Measurements from ENCODE around the gene RPTOR. TPM values are rescaled to one million over a fixed set of nuclear protein-coding genes. Genes with fewer than 3 reads are reported as not detected.

RPTOR gene
- total RNA-seq, 2 experiments from 2014 or later, result 88.9 to 91.8 TPM

- POLR2A ChIA-PET, result interaction anchor here (0.6 to 2.6 kb wide), 5 partner anchors 8 to 410 kb away, joined by 3 to 13 read pairs (median 3); no protein-coding TSS in a partner anchor
- DNase-seq, result no peak
- Mint-ChIP-seq H3K27me3 (no peaks in the 10 kb centered on the region), H3K4me3 (no peak overlapping the region), H3K27ac (no peak overlapping the region), H3K4me1 (peaks cover 46% of the 10 kb centered on the region), H3K9me3 (no peaks in the 10 kb centered on the region), H3K36me3 (ENCODE audit: low read depth) (peaks cover 65% of the 10 kb centered on the region)
- CTCF ChIA-PET, result interaction anchor here (1.1 to 1.7 kb wide), 2 partner anchors 12 to 15 kb away, joined by 3 read pairs; no protein-coding TSS in a partner anchor
Observed at GRCh38 chr17:80881306-80881705, 336.7 kb downstream of the RPTOR start.

GRCh38 chr17:80882323-80882722 lies 337.7 kb downstream of the RPTOR start:
- DNase-seq, result no peak
- H3K4me1 Mint-ChIP-seq, result peaks cover 45% of the 10 kb centered on the region
- peaks cover 65% of the 10 kb centered on the region for H3K36me3 Mint-ChIP-seq (ENCODE audit: low read depth)
- no peak overlapping the region for H3K4me3 Mint-ChIP-seq
- H3K27me3 Mint-ChIP-seq, result no peaks in the 10 kb centered on the region
- ChIA-PET CTCF (interaction anchor here (1.7 kb wide), 1 partner anchor 16 kb away, joined by 3 read pairs; no protein-coding TSS in a partner anchor), POLR2A (interaction anchor here (1.0 kb wide), 1 partner anchor 49 kb away, joined by 3 read pairs; no protein-coding TSS in a partner anchor)
- H3K27ac Mint-ChIP-seq, result no peak overlapping the region
- no peaks in the 10 kb centered on the region for H3K9me3 Mint-ChIP-seq

GRCh38 chr17:80882926-80883685 lies 338.5 kb downstream of the RPTOR start:
- ChIA-PET CTCF (interaction anchor here (1.7 kb wide), 1 partner anchor 17 kb away, joined by 3 read pairs; no protein-coding TSS in a partner anchor), POLR2A (interaction anchor here (1.0 kb wide), 1 partner anchor 62 kb away, joined by 3 read pairs; no protein-coding TSS in a partner anchor)
- peak overlapping the region; percentile 2 for H3K27ac Mint-ChIP-seq
- peaks cover 66% of the 10 kb centered on the region for H3K36me3 Mint-ChIP-seq (ENCODE audit: low read depth)
- H3K27me3 Mint-ChIP-seq, result no peaks in the 10 kb centered on the region
- no peak overlapping the region for H3K4me3 Mint-ChIP-seq
- DNase-seq, result no peak
- no peaks in the 10 kb centered on the region for H3K9me3 Mint-ChIP-seq
- H3K4me1 Mint-ChIP-seq, result peaks cover 37% of the 10 kb centered on the region

GRCh38 chr17:80883831-80884735 lies 339.4 kb downstream of the RPTOR start:
- CTCF ChIA-PET, result no interaction called here
- peaks cover 37% of the 10 kb centered on the region for H3K4me1 Mint-ChIP-seq
- H3K36me3 Mint-ChIP-seq (ENCODE audit: low read depth), result peaks cover 75% of the 10 kb centered on the region
- no peak overlapping the region for H3K27ac Mint-ChIP-seq
- H3K27me3 Mint-ChIP-seq, result no peaks in the 10 kb centered on the region
- no peak for DNase-seq
- POLR2A ChIA-PET, result interaction anchor here (1.0 kb wide), 1 partner anchor 63 kb away, joined by 3 read pairs; no protein-coding TSS in a partner anchor
- no peaks in the 10 kb centered on the region for H3K9me3 Mint-ChIP-seq
- no peak overlapping the region for H3K4me3 Mint-ChIP-seq

- no peak for DNase-seq
- ChIA-PET POLR2A (no interaction called here), CTCF (no interaction called here)
- no peak overlapping the region for H3K4me3 Mint-ChIP-seq
- H3K27me3 Mint-ChIP-seq, result no peaks in the 10 kb centered on the region
- H3K27ac Mint-ChIP-seq, result no peak overlapping the region
- H3K36me3 Mint-ChIP-seq (ENCODE audit: low read depth), result peaks cover 80% of the 10 kb centered on the region
- H3K4me1 Mint-ChIP-seq, result peaks cover 37% of the 10 kb centered on the region
- no peaks in the 10 kb centered on the region for H3K9me3 Mint-ChIP-seq
Observed at GRCh38 chr17:80884811-80885210, 340.2 kb downstream of the RPTOR start.

- no peak for DNase-seq
- Mint-ChIP-seq H3K9me3 (no peaks in the 10 kb centered on the region), H3K4me1 (peaks cover 43% of the 10 kb centered on the region), H3K36me3 (ENCODE audit: low read depth) (peaks cover 84% of the 10 kb centered on the region), H3K27me3 (no peaks in the 10 kb centered on the region), H3K4me3 (no peak overlapping the region), H3K27ac (peak overlapping the region; percentile 44)
- ChIA-PET CTCF (no interaction called here), POLR2A (interaction anchor here (8.4 kb wide), 1 partner anchor 8 kb away, joined by 120 read pairs; no protein-coding TSS in a partner anchor)
Observed at GRCh38 chr17:80885947-80886582, 341.4 kb downstream of the RPTOR start.

- ChIA-PET CTCF (no interaction called here), POLR2A (interaction anchor here (0.9 to 8.4 kb wide), 2 partner anchors 9 to 156 kb away, joined by 3 to 120 read pairs; no protein-coding TSS in a partner anchor)
- Mint-ChIP-seq H3K4me1 (peaks cover 47% of the 10 kb centered on the region), H3K9me3 (no peaks in the 10 kb centered on the region), H3K27ac (peak overlapping the region; percentile 40), H3K27me3 (no peaks in the 10 kb centered on the region), H3K4me3 (no peak overlapping the region), H3K36me3 (ENCODE audit: low read depth) (peaks cover 85% of the 10 kb centered on the region)
- no peak for DNase-seq
Observed at GRCh38 chr17:80886641-80887573, 342.3 kb downstream of the RPTOR start.

- H3K4me3 Mint-ChIP-seq, result no peak overlapping the region
- H3K27ac Mint-ChIP-seq, result no peak overlapping the region
- H3K36me3 Mint-ChIP-seq (ENCODE audit: low read depth), result peaks cover 85% of the 10 kb centered on the region
- POLR2A ChIA-PET, result interaction anchor here (0.9 to 8.6 kb wide), 5 partner anchors 10 to 157 kb away, joined by 3 to 135 read pairs (median 37); no protein-coding TSS in a partner anchor
- peaks cover 54% of the 10 kb centered on the region for H3K4me1 Mint-ChIP-seq
- H3K9me3 Mint-ChIP-seq, result no peaks in the 10 kb centered on the region
- no peak for DNase-seq
- H3K27me3 Mint-ChIP-seq, result no peaks in the 10 kb centered on the region
- CTCF ChIA-PET, result interaction anchor here (0.7 kb wide), 1 partner anchor 312 kb away, joined by 3 read pairs; no protein-coding TSS in a partner anchor
Observed at GRCh38 chr17:80887639-80888175, 343.1 kb downstream of the RPTOR start.

- DNase-seq, result no peak
- H3K27me3 Mint-ChIP-seq, result no peaks in the 10 kb centered on the region
- no peaks in the 10 kb centered on the region for H3K9me3 Mint-ChIP-seq
- peaks cover 62% of the 10 kb centered on the region for H3K4me1 Mint-ChIP-seq
- POLR2A ChIA-PET, result interaction anchor here (0.8 to 8.6 kb wide), 19 partner anchors 8 to 462 kb away, joined by 3 to 135 read pairs (median 7); no protein-coding TSS in a partner anchor
- peak overlapping the region; percentile 73 for H3K4me3 Mint-ChIP-seq
- CTCF ChIA-PET, result interaction anchor here (0.7 to 1.5 kb wide), 3 partner anchors 11 to 313 kb away, joined by 3 to 7 read pairs (median 3); no protein-coding TSS in a partner anchor
- H3K27ac Mint-ChIP-seq, result peak overlapping the region; percentile 87
- peaks cover 86% of the 10 kb centered on the region for H3K36me3 Mint-ChIP-seq (ENCODE audit: low read depth)
Observed at GRCh38 chr17:80888276-80889160, 343.9 kb downstream of the RPTOR start.

GRCh38 chr17:80889231-80890195 lies 344.9 kb downstream of the RPTOR start:
- peak; percentile 74 for DNase-seq
- Mint-ChIP-seq H3K27ac (peak overlapping the region; percentile 100), H3K4me1 (peaks cover 72% of the 10 kb centered on the region), H3K9me3 (no peaks in the 10 kb centered on the region), H3K27me3 (no peaks in the 10 kb centered on the region), H3K36me3 (ENCODE audit: low read depth) (peaks cover 87% of the 10 kb centered on the region), H3K4me3 (peak overlapping the region; percentile 94)
- ChIA-PET CTCF (interaction anchor here (0.7 to 1.6 kb wide), 4 partner anchors 10 to 56 kb away, joined by 3 to 7 read pairs (median 4); no protein-coding TSS in a partner anchor), POLR2A (interaction anchor here (0.6 to 8.6 kb wide), 31 partner anchors 9 to 463 kb away, joined by 3 to 135 read pairs (median 4); no protein-coding TSS in a partner anchor)

Data from activated CD4-positive, alpha-beta memory T cell treated with anti-CD3 and anti-CD28 coated beads, Interleukin-2, amount 10 ng/mL, durations not matched to agents 7 days and 5 days (primary cell).